SU-DHL-6 (cell line): ENCODE results near the gene PTPRN2.

Source experiments
- CTCF ChIP-seq: fragments of 200-600 bp; sonication (generic); IDR thresholded peaks from one replicate; pipeline ENCODE4 v1.5.1; 2017; ENCODE audit warnings: antibody characterized with exemption, mild to moderate bottlenecking, low read length, moderate library complexity; ENCODE audit not compliant: insufficient read depth, poor library complexity, severe bottlenecking
- EZH2phosphoT487 ChIP-seq: fragments of 200-600 bp; sonication (generic), shearing (Covaris generic); conservative IDR thresholded peaks from 2 replicates; pipeline ENCODE4 v1.6.1; 2018; ENCODE audit warnings: mild to moderate bottlenecking, antibody characterized with exemption, low read length, moderate library complexity, mixed read lengths

- TF ChIP-seq CTCF (no peak), EZH2phosphoT487 (no peak)
Measured at GRCh38 chr7:157806711-157807110, 780.9 kb downstream of the PTPRN2 start.
